ENCODE measurements around the gene SSBP4.
"Not testable (repeated sequence)": the region's sequence is repeated elsewhere in the genome, so short reads cannot be mapped to it uniquely, and the experiment has no call there.

Gene SSBP4

DNA sequence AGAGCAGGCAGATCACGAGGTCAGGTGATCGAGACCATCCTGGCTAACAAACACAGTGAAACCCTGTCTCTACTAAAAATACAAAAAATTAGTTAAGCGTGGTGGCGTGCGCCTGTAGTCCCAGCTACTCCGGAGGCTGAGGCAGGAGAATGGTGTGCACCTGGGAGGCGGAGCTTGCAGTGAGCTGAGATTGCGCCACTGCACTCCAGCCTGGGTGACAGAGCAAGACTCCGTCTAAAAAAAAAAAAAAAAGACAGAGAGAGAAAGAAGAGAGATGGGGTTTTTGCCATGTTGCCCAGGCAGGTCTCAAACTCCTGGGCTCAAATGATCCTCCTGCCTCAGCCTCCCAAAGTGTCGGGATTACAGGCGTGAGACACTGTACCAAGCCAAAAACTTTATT, 13.4 kb upstream of the SSBP4 start:
- not testable (repeated sequence) for H2BK12ac ChIP-seq (ENCODE audit: low read length); H3K4me2 ChIP-seq (ENCODE audit: low read length); H3K23ac ChIP-seq (ENCODE audit: low read length); H3K79me2 ChIP-seq (ENCODE audit: control insufficient read depth, insufficient read depth, low read length, poor library complexity); H3K4me1 ChIP-seq (ENCODE audit: control insufficient read depth in 1 of 2, insufficient read depth in 2 of 2, low read length in 2 of 2); H3K9ac ChIP-seq (ENCODE audit: low read length); H4K12ac ChIP-seq (ENCODE audit: low read depth, low read length); H3K79me1 ChIP-seq (ENCODE audit: low read length); H3K4ac ChIP-seq (ENCODE audit: low read depth, low read length); H3K9me3 ChIP-seq (ENCODE audit: insufficient read depth, low read depth, low read length); H2BK120ac ChIP-seq (ENCODE audit: insufficient read depth, low read length, poor library complexity); H2BK5ac ChIP-seq (ENCODE audit: low read depth, low read length, poor library complexity); H3K27me3 ChIP-seq (ENCODE audit: insufficient read depth, low read length); H3K36me3 ChIP-seq (ENCODE audit: control insufficient read depth in 1 of 2, insufficient read depth in 2 of 2, low read length in 2 of 2); H4K91ac ChIP-seq (ENCODE audit: low read depth, low read length); H2AK5ac ChIP-seq (ENCODE audit: low read length); H3K18ac ChIP-seq (ENCODE audit: low read length); H4K8ac ChIP-seq (ENCODE audit: low read depth, low read length); H2AFZ ChIP-seq (ENCODE audit: insufficient read depth, low read length, poor library complexity); H3K4me3 ChIP-seq (ENCODE audit: low read depth, low read length); H3K27ac ChIP-seq (ENCODE audit: low read depth, low read length); H3K14ac ChIP-seq (ENCODE audit: low read length); DNase-seq
- no CpG with 5 or more reads among the region's 11 CpGs for WGBS (ENCODE audit: extremely low coverage, insufficient coverage, insufficient read length)

DNA sequence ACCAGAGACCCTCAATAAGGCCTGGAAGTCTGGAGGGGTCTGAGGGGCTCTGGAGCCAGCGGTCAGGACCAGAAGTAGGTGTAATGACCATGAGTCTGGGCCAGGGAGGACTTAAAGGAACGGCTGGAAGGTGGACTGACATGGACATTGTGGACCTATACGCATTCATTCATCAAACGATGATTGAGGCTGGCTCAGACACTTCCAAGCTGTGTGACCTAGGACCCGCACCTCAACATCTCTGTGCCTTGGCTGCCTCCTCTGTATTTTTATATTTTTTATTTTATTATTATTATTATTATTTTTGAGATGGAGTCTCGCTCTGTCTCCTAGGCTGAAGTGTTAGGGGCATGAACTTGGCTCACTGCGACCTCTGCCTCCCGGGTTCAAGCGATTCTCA, 12.4 kb upstream of the SSBP4 start:
- H2BK12ac ChIP-seq (ENCODE audit: low read length) = no peak overlapping the region
- H2AFZ ChIP-seq (ENCODE audit: insufficient read depth, low read length, poor library complexity) = no peak overlapping the region
- H3K79me1 ChIP-seq (ENCODE audit: low read length) = peaks cover 1% of the 10 kb centered on the region
- H3K79me2 ChIP-seq (ENCODE audit: control insufficient read depth, insufficient read depth, low read length, poor library complexity) = no peaks in the 10 kb centered on the region
- no peak overlapping the region for H3K9ac ChIP-seq (ENCODE audit: low read length)
- DNase-seq = no peak
- no peak overlapping the region for H2BK5ac ChIP-seq (ENCODE audit: low read depth, low read length, poor library complexity)
- no peak overlapping the region for H4K12ac ChIP-seq (ENCODE audit: low read depth, low read length)
- H3K27me3 ChIP-seq (ENCODE audit: insufficient read depth, low read length) = no peaks in the 10 kb centered on the region
- no peak overlapping the region for H3K18ac ChIP-seq (ENCODE audit: low read length)
- no peaks in the 10 kb centered on the region for H3K9me3 ChIP-seq (ENCODE audit: insufficient read depth, low read depth, low read length)
- no peak overlapping the region for H3K4me2 ChIP-seq (ENCODE audit: low read length)
- peak overlapping the region; percentile 22 for H2AK5ac ChIP-seq (ENCODE audit: low read length)
- WGBS (ENCODE audit: extremely low coverage, insufficient coverage, insufficient read length) = no CpG with 5 or more reads among the region's 9 CpGs
- no peaks in the 10 kb centered on the region for H3K4me1 ChIP-seq (ENCODE audit: control insufficient read depth in 1 of 2, insufficient read depth in 2 of 2, low read length in 2 of 2)
- no peak overlapping the region for H4K8ac ChIP-seq (ENCODE audit: low read depth, low read length)
- H3K14ac ChIP-seq (ENCODE audit: low read length) = no peak overlapping the region
- H4K91ac ChIP-seq (ENCODE audit: low read depth, low read length) = no peak overlapping the region
- no peaks in the 10 kb centered on the region for H3K36me3 ChIP-seq (ENCODE audit: control insufficient read depth in 1 of 2, insufficient read depth in 2 of 2, low read length in 2 of 2)
- no peak overlapping the region for H3K4me3 ChIP-seq (ENCODE audit: low read depth, low read length)
- no peak overlapping the region for H3K4ac ChIP-seq (ENCODE audit: low read depth, low read length)
- H2BK120ac ChIP-seq (ENCODE audit: insufficient read depth, low read length, poor library complexity) = no peak overlapping the region
- H3K27ac ChIP-seq (ENCODE audit: low read depth, low read length) = no peak overlapping the region
- H3K23ac ChIP-seq (ENCODE audit: low read length) = no peak overlapping the region

DNA sequence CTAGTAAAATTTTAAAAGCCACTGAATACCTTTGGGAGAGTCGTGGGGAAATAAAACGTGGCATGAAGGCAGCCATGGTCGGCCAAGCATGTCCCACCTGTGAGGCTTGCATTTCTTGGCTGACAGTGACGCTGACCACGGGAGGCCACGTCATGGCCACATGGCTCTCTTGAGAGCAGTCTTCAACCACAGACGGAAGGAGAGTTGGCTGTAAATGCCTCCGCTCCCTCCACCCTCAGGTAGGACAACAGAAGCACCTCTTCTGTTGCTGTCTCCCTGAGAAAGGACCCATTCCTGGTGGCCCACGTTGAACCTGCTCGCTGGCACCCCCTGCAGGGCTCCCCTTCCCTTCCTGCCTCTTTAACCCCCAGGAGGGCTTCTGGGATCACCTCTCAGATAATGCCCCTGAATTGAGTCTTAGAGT, 11.1 kb upstream of the SSBP4 start:
- Histone ChIP-seq H2AK5ac (ENCODE audit: low read length) (peak overlapping the region; percentile 93), H4K91ac (ENCODE audit: low read depth, low read length) (no peak overlapping the region), H2BK5ac (ENCODE audit: low read depth, low read length, poor library complexity) (no peak overlapping the region), H3K79me2 (ENCODE audit: control insufficient read depth, insufficient read depth, low read length, poor library complexity) (no peaks in the 10 kb centered on the region), H2AFZ (ENCODE audit: insufficient read depth, low read length, poor library complexity) (no peak overlapping the region), H3K36me3 (ENCODE audit: control insufficient read depth in 1 of 2, insufficient read depth in 2 of 2, low read length in 2 of 2) (no peaks in the 10 kb centered on the region), H3K4me3 (ENCODE audit: low read depth, low read length) (no peak overlapping the region), H3K27me3 (ENCODE audit: insufficient read depth, low read length) (no peaks in the 10 kb centered on the region), H3K27ac (ENCODE audit: low read depth, low read length) (no peak overlapping the region), H3K14ac (ENCODE audit: low read length) (peak overlapping the region; percentile 5), H3K23ac (ENCODE audit: low read length) (no peak overlapping the region), H2BK120ac (ENCODE audit: insufficient read depth, low read length, poor library complexity) (peak overlapping the region; percentile 31), H4K8ac (ENCODE audit: low read depth, low read length) (peak overlapping the region; percentile 56), H2BK12ac (ENCODE audit: low read length) (peak overlapping the region; percentile 82), H3K9ac (ENCODE audit: low read length) (no peak overlapping the region), H4K12ac (ENCODE audit: low read depth, low read length) (no peak overlapping the region), H3K18ac (ENCODE audit: low read length) (no peak overlapping the region), H3K79me1 (ENCODE audit: low read length) (peaks cover 1% of the 10 kb centered on the region), H3K4ac (ENCODE audit: low read depth, low read length) (no peak overlapping the region), H3K9me3 (ENCODE audit: insufficient read depth, low read depth, low read length) (no peaks in the 10 kb centered on the region), H3K4me2 (ENCODE audit: low read length) (no peak overlapping the region), H3K4me1 (ENCODE audit: control insufficient read depth in 1 of 2, insufficient read depth in 2 of 2, low read length in 2 of 2) (no peaks in the 10 kb centered on the region)
- DNase-seq = peak; percentile 23 to 53
- no CpG with 5 or more reads among the region's 10 CpGs for WGBS (ENCODE audit: extremely low coverage, insufficient coverage, insufficient read length)

DNA sequence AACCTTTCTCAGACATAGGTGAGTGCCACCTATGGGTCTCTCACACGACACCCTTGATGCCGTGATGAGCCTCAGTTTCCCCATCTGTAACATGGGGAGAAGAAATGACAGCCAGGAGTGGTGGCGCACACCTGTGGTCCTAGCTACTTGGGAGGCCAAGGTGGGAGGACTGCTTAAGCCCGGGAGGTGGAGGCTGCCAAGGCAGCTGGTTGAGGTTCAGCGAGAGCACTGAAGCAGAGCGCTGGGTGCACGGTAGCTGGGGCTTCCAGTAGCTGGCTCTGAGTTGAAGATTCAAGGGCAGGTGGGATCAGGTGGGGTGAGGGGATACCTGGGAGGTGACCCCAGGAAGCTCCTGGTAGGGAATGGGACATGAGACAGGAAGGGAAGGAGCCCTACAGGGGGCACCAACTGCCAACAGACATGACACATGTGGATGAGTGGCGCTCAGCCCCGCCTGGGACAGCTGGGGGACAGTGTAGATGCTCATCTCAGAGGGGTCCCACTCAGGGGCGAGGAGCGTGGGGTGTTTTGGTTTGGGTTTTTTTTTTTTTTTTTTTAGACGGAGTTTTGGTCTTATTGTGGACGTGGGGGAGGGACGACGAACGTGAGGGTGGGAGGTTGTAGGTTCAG, 6.5 kb upstream of the SSBP4 start:
- Histone ChIP-seq H3K18ac (ENCODE audit: low read length) (no peak overlapping the region), H4K91ac (ENCODE audit: low read depth, low read length) (no peak overlapping the region), H3K14ac (ENCODE audit: low read length) (no peak overlapping the region), H2BK12ac (ENCODE audit: low read length) (no peak overlapping the region), H3K4me1 (ENCODE audit: control insufficient read depth in 1 of 2, insufficient read depth in 2 of 2, low read length in 2 of 2) (peaks cover 13 to 15% of the 10 kb centered on the region in 2 experiments), H4K12ac (ENCODE audit: low read depth, low read length) (no peak overlapping the region), H2BK5ac (ENCODE audit: low read depth, low read length, poor library complexity) (no peak overlapping the region), H3K4ac (ENCODE audit: low read depth, low read length) (no peak overlapping the region), H2AFZ (ENCODE audit: insufficient read depth, low read length, poor library complexity) (no peak overlapping the region), H3K27ac (ENCODE audit: low read depth, low read length) (no peak overlapping the region), H3K79me2 (ENCODE audit: control insufficient read depth, insufficient read depth, low read length, poor library complexity) (peaks cover 5% of the 10 kb centered on the region), H3K36me3 (ENCODE audit: control insufficient read depth in 1 of 2, insufficient read depth in 2 of 2, low read length in 2 of 2) (no peaks in the 10 kb centered on the region), H3K27me3 (ENCODE audit: insufficient read depth, low read length) (no peaks in the 10 kb centered on the region), H3K79me1 (ENCODE audit: low read length) (peaks cover 13% of the 10 kb centered on the region), H2BK120ac (ENCODE audit: insufficient read depth, low read length, poor library complexity) (no peak overlapping the region), H3K9me3 (ENCODE audit: insufficient read depth, low read depth, low read length) (peaks cover 1% of the 10 kb centered on the region), H3K4me2 (ENCODE audit: low read length) (no peak overlapping the region), H3K9ac (ENCODE audit: low read length) (no peak overlapping the region), H4K8ac (ENCODE audit: low read depth, low read length) (no peak overlapping the region), H3K4me3 (ENCODE audit: low read depth, low read length) (no peak overlapping the region), H3K23ac (ENCODE audit: low read length) (no peak overlapping the region), H2AK5ac (ENCODE audit: low read length) (no peak overlapping the region)
- no peak for DNase-seq
- WGBS (ENCODE audit: extremely low coverage, insufficient coverage, insufficient read length) = no CpG with 5 or more reads among the region's 16 CpGs

All from trophoblast cell (in vitro differentiated cells and primary cell).